Fibroblast of the conjunctiva (primary cell): ENCODE results near the gene NHLRC4.

Experiments used
- DNase-seq: peaks from one replicate; pipeline ENCODE4 v3.0.0-alpha.2; 2010; ENCODE audit warnings: low read depth

Gene NHLRC4

GRCh38 chr16:530111-530817 is 36.5 kb upstream of the NHLRC4 start:
- no peak for DNase-seq

GRCh38 chr16:531494-532125 is 35.2 kb upstream of the NHLRC4 start:
- no peak for DNase-seq

- no peak for DNase-seq
Observed at GRCh38 chr16:533391-534123, 33.2 kb upstream of the NHLRC4 start.

GRCh38 chr16:534135-534534 is 32.7 kb upstream of the NHLRC4 start:
- DNase-seq = no peak

GRCh38 chr16:534856-535445 is 31.9 kb upstream of the NHLRC4 start:
- no peak for DNase-seq

GRCh38 chr16:535446-536405 is 31.1 kb upstream of the NHLRC4 start:
- DNase-seq = peak; percentile 26

GRCh38 chr16:536746-537145 is 30.1 kb upstream of the NHLRC4 start:
- no peak for DNase-seq

GRCh38 chr16:537415-538335 is 29.1 kb upstream of the NHLRC4 start:
- no peak for DNase-seq

- DNase-seq = no peak
Observed at GRCh38 chr16:539901-540530, 26.8 kb upstream of the NHLRC4 start.

GRCh38 chr16:540645-541340 is 26.0 kb upstream of the NHLRC4 start:
- DNase-seq = no peak

GRCh38 chr16:543301-544164 is 23.3 kb upstream of the NHLRC4 start:
- no peak for DNase-seq

- no peak for DNase-seq
Observed at GRCh38 chr16:544517-544916, 22.3 kb upstream of the NHLRC4 start.

GRCh38 chr16:546909-547770 is 19.7 kb upstream of the NHLRC4 start:
- DNase-seq = no peak

- DNase-seq = no peak
Observed at GRCh38 chr16:548586-548985, 18.2 kb upstream of the NHLRC4 start.

GRCh38 chr16:549544-550263 is 17.1 kb upstream of the NHLRC4 start:
- DNase-seq = no peak

- no peak for DNase-seq
Observed at GRCh38 chr16:551210-551609, 15.6 kb upstream of the NHLRC4 start.

GRCh38 chr16:552171-552570 is 14.6 kb upstream of the NHLRC4 start:
- no peak for DNase-seq
